Stimulated activated CD4-positive, alpha-beta T cell treated with anti-CD3 and anti-CD28 coated beads, Interleukin-1b, Interleukin-23, amount 100 ng/mL, for 4 hours (primary cell): ENCODE data around the gene CENPO.
"Not testable (repeated sequence)": the region's sequence is repeated elsewhere in the genome, so short reads cannot be mapped to it uniquely, and the experiment has no call there.

ENCODE experiments used
- DNase-seq, 2 donors: peaks; one replicate each; pipeline ENCODE4 v3.0.0-alpha.2; 2020; ENCODE audit warnings: low read depth in 2 of 2

Gene CENPO

DNA sequence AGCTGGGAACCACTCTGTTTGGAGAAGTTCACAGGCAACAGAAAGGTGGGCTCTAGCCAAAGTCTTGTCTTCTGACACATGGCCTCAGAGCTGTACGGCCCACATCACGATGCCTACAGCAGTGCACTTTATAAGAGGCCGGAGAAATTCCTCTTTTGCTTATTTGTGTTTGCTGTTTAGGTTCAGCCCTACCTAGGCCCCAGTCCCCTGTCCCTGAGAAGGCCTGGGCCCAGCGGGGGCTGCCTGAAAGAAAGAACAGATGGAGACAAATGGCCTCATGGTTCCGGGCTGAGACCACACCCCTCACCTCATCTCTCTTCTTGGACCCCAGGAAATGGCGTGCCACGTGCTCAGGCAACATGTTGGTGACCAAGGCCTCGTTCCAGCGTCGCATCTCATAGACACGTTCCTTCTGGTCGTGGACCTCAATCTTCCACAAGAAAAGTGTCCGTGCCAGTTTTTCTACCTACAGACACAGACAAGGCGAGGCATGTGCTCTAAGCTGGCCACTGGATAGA lies 30.9 kb downstream of the CENPO start:
- DNase-seq = no peak

DNA sequence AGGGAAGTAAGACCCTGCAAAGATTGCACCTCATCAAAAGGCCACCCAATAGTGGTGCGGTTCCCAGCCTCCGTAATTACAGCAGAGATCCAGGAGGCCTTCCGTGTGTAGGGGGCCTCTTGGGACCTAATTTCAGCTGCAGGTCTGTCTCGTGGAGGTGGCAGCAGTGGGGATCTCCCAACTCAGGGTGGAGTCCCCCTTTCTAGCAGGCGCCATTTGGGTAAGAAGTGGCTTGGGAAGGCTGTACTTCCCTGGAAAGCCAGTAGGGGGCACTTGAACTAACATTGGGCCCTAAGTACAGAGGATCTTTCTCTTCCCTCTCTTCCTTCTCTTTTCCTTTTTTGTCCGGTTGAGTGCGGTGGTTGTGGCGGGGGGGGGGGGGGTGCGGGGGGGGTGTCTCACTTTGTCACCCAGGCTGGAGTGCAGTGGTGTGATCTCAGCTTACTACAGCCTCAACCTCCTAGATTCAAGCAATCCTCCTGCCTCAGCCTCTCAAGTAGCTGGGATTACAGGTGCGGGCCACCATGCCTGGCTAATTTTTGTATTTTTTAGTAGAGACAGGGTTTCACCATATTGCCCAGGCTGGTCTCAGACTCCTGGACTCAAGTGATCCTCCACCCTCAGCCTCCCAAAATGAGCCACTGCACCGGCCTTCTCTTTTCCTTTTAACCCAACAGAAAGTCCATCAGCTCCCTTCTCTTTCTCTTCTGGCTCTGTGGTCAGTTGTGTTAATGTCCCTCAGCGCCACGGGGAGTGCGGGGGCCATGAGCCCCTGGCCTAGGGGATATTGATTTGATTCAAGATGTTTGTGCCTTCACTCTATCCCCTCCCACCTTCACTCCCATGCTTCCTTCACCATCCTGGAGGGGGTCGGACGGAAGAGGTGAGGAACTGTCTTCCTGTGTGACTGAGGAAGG lies 32.0 kb downstream of the CENPO start:
- DNase-seq = peak; percentile 12 to 31

DNA sequence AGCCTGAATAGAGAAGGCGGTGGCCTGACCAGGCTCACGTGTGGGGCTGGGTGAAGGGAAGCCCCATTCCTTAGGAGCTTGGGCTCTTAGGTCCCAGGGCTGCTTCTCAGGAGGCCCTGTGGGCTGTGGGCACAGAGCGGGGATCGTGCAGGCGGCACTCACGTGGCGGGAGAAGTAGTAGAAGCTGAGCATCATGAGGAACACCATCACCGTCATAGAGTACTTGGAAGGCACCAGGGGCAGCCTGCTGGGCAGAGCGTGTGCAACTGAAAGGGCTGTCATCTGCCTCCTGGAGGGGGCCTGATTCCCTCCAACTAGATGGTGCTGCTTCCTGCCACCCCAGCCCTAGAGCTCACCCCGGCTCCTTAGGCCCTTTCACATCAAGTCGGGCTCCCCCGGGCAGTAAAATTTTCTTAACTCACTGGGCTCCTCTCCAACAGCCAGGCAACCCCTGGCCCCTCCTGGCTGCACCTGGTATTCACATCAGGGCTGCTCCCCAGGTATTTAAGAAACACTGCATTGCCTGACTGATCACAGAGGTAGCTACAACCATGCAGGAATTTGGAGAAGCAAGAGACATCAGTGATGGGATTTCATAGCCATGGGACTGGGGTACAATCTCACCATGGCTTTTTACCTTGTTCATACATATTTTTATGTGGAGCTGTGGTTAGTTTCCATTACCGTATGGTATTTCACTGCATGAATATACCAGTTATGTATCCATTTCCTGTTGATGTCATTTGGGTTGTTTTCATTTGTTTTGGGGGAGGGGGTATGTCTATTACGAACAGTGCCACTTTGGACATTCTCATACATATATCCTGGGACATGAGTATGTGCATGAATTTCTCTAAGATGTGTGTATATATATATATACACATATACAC lies 32.9 kb downstream of the CENPO start:
- DNase-seq = no peak

DNA sequence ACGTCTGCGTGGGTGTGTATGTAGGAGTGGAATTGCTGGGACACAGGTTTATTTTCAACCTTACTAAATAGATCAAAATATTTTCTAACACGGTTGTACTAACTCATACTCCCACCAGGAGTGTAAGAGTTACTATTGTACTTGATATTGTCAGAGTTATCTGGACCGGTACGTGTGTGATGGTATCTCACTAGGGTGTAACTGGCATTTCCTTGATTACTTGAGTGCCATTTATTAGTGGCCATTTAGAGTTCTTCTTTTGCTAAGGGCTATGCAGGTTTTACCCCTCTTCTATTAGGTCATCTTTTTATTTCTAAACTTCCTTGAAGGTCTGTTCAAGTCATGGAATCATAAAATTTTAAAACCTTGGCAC lies 33.5 kb downstream of the CENPO start:
- no peak for DNase-seq

DNA sequence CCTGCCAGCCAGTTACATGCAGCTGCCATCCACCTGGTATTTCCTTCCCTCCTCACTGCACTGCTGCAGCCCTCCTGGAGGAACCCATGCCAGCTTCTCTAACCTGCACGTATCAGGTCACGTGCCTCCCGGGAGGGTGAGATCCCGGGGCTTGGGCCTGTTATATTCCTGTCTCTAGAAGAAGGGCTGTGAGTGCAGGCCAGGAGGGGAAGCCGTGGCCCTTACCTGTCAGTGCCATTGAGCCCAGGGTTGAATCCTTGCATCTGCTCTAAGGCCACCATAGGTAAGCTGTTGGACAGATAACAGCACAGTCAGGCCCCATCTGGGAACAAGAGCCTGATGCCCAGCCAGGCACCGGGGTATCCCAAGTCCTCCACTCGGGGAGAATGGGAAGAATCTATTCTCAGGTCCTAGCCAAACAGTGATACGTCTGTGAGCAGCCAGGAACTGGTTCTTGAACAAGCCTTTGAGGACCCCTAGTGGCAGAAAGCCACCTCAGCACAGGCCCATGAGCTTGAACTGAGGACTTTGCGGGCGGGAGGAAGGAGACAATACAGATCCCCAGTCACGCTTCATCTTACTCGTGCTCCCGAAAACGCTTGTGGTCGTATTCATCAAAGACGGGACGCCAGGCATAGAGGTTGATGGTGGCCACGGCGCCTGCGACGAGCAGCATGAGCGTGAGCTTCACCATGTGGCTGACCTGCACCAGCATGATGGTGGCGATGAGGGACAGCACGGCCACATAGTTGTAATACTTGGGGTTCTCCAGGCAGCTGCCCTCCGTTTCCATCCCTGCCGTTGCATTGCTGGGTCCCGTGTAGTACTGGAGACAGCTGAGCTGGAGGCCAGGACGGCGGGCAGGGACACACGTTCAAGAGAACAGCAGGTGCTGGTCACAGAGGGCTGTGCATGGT lies 34.4 kb downstream of the CENPO start:
- peak; percentile 50 to 58 for DNase-seq

DNA sequence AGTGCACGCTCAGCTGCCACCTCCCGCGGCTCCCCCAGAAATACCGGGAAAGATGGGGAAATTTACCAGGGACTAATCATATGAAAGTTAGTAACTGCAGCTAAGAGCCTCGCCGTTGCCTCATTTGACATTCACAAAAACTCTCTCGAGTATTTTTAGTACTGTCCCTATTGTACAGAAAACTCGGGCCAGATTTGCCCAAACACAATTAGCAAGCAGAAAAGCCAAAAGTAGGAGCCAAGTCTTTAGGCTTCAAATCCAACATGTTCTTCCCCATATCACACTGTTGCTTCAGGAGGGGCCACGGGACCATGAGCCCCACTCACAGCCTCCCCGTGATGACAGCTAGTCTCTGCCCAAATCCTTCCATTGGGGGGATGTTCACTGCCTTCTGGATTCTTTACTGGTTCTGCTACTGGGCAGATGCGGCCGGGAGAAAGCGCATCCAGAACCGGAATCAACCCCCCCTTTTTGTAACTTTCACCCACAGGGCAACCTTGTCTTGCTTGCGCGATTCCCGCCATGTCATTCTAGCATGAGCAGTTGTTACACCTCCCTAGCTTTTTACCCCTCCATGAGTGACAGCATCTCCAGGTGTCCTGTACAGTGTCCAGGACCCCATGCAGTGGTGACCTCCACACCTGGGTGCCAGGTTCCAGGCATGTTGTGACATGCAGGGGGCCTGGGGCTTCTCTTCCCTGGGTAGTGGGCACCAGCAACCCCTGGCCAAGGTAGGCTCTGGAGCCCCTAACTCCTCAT lies 35.2 kb downstream of the CENPO start:
- DNase-seq = no peak

DNA sequence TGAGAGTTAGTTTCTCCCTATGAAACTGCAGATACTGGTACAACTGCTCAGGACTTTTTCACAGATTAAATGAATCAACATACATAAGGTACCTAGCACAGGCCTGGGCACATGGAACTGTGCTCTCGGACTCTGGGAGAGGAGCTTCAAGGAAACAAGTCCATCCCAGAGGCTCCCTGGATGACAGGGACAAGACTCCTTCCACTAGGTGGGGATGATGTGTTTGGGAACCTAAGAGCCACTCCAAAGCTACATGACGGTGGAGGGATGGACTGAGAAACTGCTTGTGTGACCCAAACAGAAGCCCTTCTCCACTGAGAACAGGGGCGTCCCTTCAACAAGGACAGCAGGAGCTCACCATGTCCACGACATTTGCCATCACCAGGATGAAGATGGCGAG lies 37.1 kb downstream of the CENPO start:
- DNase-seq = no peak

DNA sequence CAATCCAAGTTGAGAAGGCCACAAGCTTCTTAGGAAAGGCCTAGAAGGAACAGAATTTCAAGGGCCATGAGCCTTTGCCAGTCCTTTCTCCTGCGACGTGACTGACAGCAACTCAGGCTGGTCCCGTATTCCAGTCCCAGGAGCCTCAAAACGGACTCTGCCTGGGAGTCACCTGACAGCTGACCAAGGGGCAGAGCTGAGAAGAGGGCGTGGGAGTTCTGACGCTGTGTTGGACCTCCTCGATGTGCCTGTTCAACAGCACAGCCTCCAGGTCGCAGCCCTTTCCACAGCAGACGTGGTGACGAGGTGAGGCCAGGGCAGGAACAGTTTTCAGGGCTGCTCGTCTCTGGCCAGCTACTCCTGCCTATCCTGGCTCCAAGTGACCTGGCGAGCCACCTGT lies 37.6 kb downstream of the CENPO start:
- DNase-seq = no peak

DNA sequence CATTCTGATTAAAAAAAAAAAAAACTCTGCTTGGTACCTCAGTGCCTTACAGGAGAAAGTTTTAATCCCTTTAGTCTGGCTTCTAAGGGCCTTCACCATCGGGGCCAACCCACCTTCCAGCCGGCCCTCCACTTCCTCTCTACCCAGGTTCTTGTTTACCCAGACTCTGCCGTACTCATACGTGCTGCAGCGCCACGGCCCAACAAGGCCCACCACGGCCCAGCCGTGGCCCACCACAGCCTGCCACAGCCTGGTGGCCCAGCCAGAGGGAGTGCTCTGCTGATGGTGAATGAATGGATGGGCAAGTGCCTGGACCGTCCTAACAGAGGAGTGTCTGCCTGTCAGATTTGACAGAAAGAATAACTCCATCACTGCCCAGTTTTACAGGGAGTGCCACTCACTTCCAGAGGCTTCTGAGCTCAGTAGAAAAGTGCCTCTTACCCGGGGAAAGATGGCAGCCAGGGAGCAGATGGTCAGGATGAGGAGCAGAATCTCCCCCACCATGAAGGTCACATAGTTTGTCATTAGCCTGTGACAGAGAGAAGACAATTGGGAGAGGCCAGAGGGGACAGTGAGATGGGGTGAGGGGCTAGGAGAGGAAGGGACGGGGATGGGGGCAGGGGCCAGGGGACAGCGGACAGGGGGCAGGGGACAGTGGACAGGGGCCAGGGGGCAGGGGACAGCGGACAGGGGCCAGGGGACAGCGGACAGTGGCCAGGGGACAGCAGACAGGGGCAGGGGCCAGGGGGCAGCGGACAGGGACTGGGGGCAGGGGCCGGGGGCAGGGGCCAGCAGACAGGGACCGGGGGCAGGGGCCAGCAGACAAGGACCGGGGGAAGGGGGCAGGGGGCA lies 38.2 kb downstream of the CENPO start:
- no peak for DNase-seq

DNA sequence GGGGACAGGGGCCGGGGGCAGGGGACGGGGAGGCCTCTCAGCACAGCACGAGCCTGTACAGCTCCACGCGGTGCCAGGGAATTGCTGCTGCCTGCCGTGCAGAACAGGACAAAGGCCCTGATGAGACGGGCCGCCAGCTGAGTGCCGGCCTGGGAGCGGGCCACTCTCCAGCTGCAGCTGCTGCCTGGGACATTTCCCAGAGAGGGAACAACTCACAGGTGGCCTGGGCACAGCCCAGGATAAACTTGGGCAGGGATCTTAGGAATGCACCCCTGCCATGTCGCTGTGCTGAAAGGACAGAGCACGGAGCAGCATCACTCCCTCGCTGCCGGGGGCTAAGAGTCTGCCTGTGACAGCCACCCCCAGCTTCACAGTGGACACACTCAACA lies 38.8 kb downstream of the CENPO start:
- no peak for DNase-seq

DNA sequence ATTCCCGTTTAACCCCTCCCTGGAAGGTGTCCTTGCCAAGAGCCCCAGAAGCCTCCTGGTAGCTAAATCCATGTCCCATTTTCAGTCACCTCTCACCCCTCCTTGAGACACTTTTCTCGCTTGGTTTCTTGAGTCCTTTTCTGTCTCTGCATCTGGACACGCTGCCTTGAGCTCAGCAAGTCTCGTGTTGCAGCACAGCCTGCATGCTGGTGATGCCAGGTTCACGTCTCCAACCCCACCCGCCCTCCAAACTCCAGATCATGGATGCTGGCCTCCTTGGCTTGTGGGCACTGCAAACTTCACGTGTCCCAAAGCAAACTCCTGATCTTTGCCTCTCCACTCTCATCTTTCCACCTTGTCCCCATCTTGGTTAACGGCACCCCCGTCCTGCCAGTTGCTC lies 39.3 kb downstream of the CENPO start:
- DNase-seq = no peak

DNA sequence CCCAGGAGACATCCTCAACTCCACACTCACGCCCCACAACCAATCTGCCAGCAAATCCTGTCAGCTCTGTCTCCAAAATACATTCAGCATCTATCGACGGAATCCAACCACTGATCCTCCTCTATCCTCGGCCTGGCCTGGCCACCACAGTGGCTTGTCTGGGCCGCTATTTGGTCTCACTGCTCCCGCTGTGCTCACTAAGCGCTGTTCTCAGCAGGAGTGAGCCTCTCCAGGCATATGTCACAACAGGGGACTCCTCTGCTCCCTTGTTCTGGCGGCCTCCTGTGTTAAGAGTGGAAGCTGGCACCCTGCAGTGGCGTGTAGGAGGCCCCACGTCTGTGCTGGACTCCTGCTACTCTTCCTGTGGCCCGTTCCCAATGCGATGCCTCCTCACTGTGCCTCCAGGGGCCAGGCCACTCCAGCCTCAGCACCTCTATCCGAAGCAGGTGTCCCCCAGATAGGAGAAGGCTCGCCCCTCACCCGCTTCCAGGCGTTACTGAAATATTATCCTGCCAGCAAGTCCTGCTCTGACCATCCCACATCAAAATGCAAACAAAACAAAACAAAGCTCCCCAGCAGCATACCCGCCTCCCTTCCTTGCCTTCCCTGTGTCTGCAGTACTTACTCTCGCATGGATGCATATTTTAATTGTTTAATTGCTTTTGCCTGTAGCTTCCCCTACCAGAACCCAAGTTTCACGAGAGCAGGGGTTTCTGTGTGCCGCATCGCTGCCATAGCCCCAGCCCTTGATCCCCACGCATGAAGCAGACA lies 39.9 kb downstream of the CENPO start:
- DNase-seq = no peak

DNA sequence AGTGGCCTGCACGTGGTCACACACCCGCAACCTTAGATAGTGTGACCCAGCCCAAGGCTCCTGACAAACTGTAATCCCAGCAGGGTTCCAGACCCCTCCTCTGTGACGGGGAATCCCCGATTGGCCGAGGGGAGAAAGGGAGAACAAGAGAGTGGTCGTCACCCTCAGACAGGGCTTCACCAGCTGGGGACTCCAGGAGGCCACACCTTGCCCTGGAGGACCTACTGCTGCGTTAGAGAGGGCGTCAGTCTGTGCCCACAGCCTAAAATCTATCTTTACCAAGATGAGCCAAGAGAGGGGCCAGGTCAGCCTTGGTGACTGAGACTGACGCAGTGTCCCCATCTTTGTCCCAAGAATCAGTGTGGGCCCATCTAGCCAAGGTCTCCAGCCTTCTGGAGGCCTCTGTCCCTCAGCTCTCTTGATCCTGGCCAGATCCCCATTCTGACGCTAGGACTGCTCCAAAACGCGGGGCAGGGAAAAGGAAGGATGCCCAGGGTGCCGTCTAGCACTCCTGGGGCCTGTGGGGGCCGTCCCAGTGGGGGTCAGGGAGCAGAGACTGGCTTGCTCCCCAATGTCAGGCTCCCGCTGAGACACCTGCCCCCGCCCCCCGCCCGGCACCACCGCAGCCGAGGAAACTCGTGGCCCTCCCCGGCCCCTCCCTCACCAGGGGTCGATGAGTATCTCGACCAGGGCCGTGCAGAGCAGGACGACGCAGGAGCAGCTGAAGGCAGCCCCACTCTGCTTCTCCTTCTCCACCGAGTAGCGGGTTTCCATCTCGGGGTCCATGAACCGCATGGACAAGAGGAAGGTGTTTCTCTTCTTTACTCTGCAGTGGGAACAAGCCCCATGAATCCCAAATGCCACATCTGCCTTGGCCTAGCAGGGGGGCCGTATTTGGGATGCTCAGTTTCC lies 40.9 kb downstream of the CENPO start:
- DNase-seq = no peak

DNA sequence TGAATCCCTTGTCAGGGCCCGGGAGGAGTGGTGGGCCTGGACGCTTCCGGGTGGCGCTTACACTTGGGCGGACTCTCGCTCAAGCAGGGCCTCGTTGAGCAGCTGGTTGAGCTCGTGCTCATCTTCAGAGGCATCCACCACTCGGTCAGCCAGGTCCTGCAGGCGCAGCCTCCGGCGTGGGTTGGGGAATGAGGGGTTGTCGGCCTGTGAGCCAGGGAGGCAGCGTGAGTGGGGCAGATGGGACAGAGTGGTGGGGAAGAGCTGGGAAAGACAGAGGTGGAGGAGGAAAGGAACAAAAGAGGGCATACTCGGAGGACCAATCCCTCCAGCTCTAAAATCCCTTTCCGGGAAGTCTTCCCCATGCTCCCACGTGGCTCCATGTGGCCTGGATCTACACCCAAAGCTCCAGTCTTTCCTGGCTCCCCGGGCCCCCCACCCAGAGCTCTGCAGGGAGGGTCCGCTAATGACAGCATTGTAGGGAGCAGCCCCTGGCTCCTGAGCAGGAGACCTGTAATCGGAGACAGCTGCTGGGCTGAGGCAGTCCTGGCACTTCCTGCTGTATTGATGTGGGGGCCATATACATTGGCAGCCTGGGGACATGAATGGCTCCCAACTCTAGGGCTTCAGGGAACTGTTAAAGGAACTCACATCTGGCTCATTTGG lies 41.6 kb downstream of the CENPO start:
- no peak for DNase-seq

DNA sequence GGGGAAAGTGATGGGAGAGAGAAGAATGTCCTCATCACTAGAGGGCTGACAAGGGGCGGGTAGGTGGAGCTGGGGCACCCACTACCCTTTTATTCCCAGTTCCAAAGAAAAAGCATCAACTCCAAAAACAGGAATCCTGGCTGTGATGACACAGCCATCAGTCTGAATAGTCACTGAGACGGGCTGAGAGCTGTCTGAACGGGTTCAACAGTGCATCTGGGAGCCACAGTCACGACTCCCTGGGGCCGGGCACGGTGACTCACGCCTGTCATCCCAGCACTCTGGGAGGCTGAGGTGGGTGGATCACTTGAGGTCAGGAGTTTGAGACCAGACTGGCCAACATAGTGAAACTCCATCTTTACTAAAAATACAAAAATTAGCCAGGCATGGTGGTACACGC lies 42.2 kb downstream of the CENPO start:
- DNase-seq = not testable (repeated sequence)

DNA sequence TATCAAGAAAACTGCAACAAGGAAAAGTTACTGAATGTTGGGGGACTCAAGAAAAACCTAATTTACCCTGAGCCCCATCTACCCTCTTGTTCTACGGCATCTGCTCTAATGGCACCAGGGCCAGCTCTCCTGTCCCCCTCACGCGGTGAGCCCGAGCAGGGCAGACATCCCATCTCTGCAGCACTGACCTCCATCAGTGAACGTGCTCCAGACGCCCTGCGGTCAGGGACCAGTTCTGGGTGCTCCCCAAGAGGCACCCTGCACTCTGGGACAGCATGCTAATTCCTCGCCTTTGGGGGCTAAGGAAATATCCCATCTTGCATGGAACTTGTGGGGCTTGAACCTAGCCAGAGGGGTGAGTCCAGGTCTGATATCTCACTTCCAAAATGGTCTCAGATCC lies 43.0 kb downstream of the CENPO start:
- DNase-seq = no peak

DNA sequence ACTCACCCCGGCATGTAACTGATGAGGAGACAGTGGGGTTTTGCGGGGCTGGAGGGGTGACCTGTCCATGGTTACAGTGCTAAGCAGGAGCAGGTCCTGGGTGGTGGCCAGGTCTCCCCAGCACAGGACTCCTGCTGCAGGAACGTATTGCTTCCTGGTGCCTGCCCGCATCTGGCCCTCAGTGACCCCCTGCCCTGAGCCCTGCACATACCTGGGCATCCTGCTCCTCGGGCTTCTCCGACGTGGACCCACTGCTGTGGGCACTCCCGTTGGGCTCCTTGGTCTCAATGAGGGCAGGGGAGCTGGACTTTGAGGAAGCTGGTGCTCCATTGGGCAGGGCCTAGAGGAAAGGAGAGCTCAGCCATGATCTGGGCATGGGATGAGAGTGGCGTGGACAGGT lies 43.5 kb downstream of the CENPO start:
- DNase-seq = no peak
